ENCODE measurements around the gene TOP3B.

The TOP3B gene

DNA sequence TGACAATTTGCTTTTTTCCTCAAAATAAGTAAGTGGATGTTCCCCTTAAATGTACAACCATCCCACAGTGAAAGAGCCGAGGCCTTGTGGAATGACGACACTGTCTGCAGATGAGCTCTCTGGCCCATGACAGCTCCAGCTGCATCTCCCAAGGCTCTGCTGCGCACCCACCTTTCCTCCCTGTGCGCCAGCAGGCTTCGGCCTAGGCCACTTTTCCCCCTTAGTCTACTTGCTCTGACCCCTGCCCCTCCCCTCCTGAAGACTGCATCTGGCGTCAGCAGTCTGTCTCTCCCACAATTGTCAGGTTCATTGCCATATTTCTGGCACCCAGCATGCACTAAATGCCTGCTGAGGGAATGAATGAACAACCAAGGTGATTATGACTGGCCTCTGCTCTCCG, 2.0 kb downstream of the TOP3B start:
- no peak for DNase-seq

GRCh38 chr22:21978564-21979386, 3.8 kb downstream of the TOP3B start:
- peak in 1 of 14 donors; percentile 16 for DNase-seq

DNA sequence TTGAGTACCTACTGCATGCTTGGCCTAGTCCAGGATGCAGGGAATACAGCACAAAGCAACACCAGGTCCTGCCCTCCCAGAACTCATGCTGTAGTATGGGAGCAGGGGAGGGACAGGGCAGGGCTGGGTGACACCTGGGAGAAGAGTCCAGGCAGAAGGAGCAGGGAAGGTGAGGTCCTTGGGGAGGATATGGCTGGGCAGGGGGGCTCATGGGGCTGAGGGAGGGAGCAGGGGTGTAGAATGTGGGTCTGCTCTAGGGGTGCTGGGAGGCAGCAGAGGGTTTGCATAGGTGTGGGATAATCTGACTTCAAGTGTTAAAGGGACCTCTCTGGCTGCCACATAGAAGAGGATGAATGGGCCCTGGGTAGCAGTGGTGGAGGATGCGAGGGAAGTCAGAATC, 4.8 kb downstream of the TOP3B start:
- DNase-seq = no peak

DNA sequence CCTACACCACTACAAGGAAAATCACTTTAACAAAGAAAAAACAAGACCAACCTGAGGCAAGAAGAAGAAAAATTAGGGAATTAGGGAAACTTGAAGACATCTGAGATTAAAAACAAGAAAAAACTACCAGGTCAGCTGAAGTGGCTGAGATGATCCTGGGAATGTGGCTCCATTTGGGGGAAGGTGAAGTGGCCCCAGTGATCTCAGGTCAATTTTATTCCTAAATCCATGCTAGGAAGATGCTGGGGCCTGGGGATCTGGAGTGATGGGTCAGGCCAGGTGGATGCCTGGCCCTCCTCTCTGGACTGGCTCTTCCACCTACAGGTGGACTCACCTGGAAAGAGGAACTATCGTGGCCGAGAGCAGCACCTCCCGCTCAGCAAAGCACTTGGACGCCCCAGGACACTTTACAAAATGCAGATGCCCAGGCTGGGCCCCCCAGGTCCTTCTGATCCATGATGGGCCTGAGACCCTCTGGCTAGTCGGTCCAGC, 6.7 kb downstream of the TOP3B start:
- DNase-seq = no peak

DNA sequence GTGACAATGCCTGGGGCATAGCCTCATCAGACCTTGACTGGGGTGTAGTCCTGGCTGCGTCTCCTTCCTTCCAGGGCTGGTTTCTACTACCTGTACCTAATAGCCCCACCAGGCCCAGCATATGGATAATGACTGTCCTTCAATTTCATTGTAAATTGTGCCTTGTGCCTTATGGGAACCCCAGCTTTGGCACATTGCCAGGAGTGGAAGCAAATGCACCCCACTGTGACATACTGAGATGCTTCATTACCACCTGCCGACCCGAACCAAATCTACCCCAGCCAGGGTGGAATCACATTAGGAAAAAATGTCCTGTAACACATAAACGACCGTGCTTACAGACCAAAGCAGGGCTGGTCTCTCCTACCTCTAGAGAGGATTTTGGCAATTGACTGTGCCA, 7.3 kb downstream of the TOP3B start:
- DNase-seq = no peak

- no peak for DNase-seq
These were observed 8.4 kb downstream of the TOP3B start for GRCh38 chr22:21974058-21974649.

GRCh38 chr22:21972806-21973205, 9.8 kb downstream of the TOP3B start:
- no peak for DNase-seq

- peak in 1 of 14 donors; percentile 4 for DNase-seq
These were observed 10.3 kb downstream of the TOP3B start for GRCh38 chr22:21972293-21972779.

- DNase-seq = no peak
These were observed 10.7 kb downstream of the TOP3B start for GRCh38 chr22:21971858-21972275.

GRCh38 chr22:21970800-21971617, 11.6 kb downstream of the TOP3B start:
- DNase-seq = no peak

GRCh38 chr22:21970037-21970799, 12.4 kb downstream of the TOP3B start:
- DNase-seq = no peak

DNA sequence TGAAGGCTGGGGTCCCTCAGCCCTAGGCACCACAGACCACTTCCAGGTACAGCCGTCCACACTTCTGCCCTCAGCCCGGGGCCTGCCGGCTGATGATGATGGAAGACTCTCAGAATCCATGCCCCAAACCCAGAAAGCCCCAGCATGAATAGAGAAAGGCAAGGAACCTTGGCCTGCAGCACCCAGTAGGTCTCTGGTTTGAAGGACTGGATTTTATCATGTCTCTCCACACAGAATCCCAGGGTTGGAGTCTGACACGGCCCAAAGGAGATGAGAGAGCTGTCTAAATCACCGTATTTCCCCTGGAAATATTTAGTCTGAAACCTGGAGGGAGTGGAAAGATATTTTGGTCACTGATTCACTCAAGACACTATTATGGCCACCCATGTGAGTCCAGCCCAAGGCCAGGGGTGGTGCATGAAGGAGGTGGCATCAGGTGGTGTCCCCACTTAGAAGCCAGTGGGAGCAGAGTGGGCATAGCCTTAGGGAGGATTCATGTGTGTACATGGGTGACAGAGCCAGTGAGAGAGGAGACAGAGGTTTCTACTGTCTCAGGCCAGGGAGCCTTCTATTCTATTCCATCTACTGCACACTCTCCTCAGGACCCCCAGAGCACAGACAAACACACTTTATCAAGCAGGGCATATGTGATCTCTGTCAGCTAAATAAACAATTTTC, 14.0 kb downstream of the TOP3B start:
- no peak for DNase-seq

- no peak for DNase-seq
These were observed 14.8 kb downstream of the TOP3B start for GRCh38 chr22:21967693-21968271.

GRCh38 chr22:21966643-21967516, 15.7 kb downstream of the TOP3B start:
- no peak for DNase-seq

DNA sequence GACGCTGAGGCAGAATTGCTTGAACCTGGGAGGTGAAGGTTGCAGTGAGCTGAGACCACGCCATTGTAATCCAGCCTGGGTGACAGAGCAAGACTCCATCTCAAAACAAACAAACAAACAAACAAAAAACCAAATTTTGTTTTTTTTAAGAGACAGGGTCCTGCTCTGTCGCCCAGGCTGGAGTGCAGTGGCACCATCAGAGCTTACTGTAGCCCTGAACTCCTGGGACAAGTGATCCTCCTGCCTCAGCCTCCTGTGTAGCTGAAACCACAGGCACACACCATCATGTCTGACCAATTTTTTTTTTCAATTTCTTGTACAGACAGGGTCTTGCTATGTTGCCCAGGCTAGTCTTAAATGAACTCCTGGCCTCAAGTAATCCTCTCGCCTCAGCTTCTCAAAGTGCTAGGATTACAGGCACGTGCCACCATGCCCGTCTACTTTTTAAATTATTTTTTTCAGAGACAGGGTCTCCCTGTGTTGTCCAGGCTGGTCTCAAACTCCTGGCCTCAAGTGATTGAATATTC, 16.8 kb downstream of the TOP3B start:
- DNase-seq = no peak

GRCh38 chr22:21964918-21965484, 17.6 kb downstream of the TOP3B start:
- no peak for DNase-seq

- DNase-seq = no peak
These were observed 18.4 kb downstream of the TOP3B start for GRCh38 chr22:21964234-21964633.

DNA sequence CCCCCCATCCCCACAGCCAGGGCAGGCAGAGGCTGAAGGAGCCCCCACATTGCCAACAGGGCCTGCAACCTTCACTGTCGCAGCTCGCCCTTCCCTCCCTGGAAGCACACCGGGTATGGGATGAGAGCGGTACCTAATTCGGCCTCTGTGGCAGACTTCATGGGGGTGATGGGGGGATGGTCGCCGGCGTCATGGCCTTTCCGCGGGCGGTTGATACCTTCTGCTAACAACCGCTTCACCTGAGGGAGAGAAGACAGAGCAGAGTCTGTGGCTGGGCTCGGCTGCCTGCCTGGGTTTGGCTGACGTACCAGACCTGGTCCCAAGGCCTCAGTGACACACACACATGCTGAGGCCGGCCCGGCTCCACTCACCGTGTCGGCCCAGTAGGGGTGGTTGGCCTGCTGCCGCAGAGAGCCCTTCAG, 18.8 kb downstream of the TOP3B start:
- no peak for DNase-seq

GRCh38 chr22:21963286-21963685, 19.3 kb downstream of the TOP3B start:
- DNase-seq = no peak

GRCh38 chr22:21962655-21962949, 20.0 kb downstream of the TOP3B start:
- no peak for DNase-seq

All from C1 segment of cervical spinal cord (tissue), 14 donors.